ENCODE measurements around the gene INF2. TPM values are rescaled to one million over a fixed set of nuclear protein-coding genes. Genes with fewer than 3 reads are reported as not detected.

INF2 gene
- total and polyA plus RNA-seq, 9 of the 15 experiments (the other 6 are each of a cell fraction or from before 2014, with no cell fraction given): 0.56 to 31.3 (median 7.8) TPM

DNA sequence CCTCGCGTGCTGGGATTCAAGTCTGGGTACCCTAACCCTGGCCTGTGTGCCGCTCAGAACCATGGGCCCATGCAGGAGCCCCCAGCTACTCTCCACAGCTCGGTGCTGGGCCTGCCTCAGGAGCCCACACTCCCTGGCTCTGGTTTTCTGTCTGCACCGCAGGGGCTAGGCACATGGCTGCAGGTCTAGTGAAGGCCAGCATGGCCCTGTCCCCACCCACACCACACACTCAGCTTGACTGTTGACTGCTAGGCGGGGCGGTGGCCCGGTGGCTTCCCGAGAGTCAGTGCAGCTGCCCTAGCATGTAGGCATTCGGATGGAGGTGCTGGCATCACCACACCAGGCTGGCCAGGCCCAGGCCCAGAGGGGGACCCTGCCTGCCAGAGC is 7.9 kb downstream of the INF2 start:
- H3K9me3 ChIP-seq (replicated peaks; ENCODE audit: control insufficient read depth, insufficient read depth, low read depth, low read length): no peaks in the 10 kb centered on the region
- no peak for FAIRE-seq
- H3K4me3 ChIP-seq: no peak overlapping the region
- no peak overlapping the region for H3K4me2 ChIP-seq (ENCODE audit: insufficient read depth, low read length)
- 82% methylated on average over 10 of the region's 10 CpGs for WGBS (ENCODE audit: insufficient coverage, low coverage, missing lambda C conversion rate)
- DNase-seq (ENCODE audit: extremely low read depth in 1 of 4, low spot score in 3 of 4): no peak
- H3K9ac ChIP-seq (ENCODE audit: insufficient read depth in 1 of 2, low read depth in 2 of 2, low read length in 2 of 2): peak overlapping the region in 1 of 2 experiments; percentile 45; a peak in 2 of 4 replicates
- no peaks in the 10 kb centered on the region for H3K27me3 ChIP-seq (ENCODE audit: control insufficient read depth in 2 of 2, insufficient read depth in 2 of 2, low read length in 2 of 2)
- TF ChIP-seq POLR2G (IDR thresholded peaks at IDR 0.05; ENCODE audit: low read depth, low read length) (peak; percentile 0; the same call in 1 of the 2 replicates), ZNF143 (CRISPR knock-in tag; IDR thresholded peaks at IDR 0.05) (no peak)
- H3K79me2 ChIP-seq (ENCODE audit: control insufficient read depth, insufficient read depth, low read length): peaks cover 5% of the 10 kb centered on the region; the same call in 2 of the 3 replicates
- in situ Hi-C loops (cut with MboI): no loop called here
- ChIA-PET POLR2A (no interaction called here), CTCF (ENCODE audit: low intra/inter-chr PET ratio) (interaction anchor here (0.5 kb wide), 1 partner anchor 61 kb away, joined by 4 read pairs; no protein-coding TSS in a partner anchor)
- H3K9me1 ChIP-seq (ENCODE audit: control insufficient read depth, insufficient read depth, low read length): peaks cover 3% of the 10 kb centered on the region
- no peak overlapping the region for H2AFZ ChIP-seq (ENCODE audit: low read depth, low read length)
- H3K36me3 ChIP-seq (ENCODE audit: control insufficient read depth, insufficient read depth, low read length): peaks cover 35% of the 10 kb centered on the region
- H3K27ac ChIP-seq (ENCODE audit: extremely low read depth, low read depth, low read length): no peak overlapping the region
- intact Hi-C loops (cut with micrococcal nuclease): no loop called here
- no peak for ATAC-seq
- BruUV-seq (replicated peaks): no TSS peak
- H4K20me1 ChIP-seq (replicated peaks; ENCODE audit: control insufficient read depth, insufficient read depth, low read length): no peaks in the 10 kb centered on the region
- H3K4me1 ChIP-seq (replicated peaks in 1 of 2; ENCODE audit: control insufficient read depth in 2 of 2, insufficient read depth in 2 of 2, low read length in 2 of 2): peaks cover 15 to 98% of the 10 kb centered on the region in 2 experiments; a peak in 4 of 5 replicates

- H3K4me2 ChIP-seq (ENCODE audit: insufficient read depth, low read length): no peak overlapping the region
- H3K9ac ChIP-seq (ENCODE audit: insufficient read depth in 1 of 2, low read depth in 2 of 2, low read length in 2 of 2): no peak overlapping the region; a peak in 1 of 4 replicates
- H3K79me2 ChIP-seq (ENCODE audit: control insufficient read depth, insufficient read depth, low read length): no peaks in the 10 kb centered on the region; the same call in 2 of the 3 replicates
- peaks cover 15 to 92% of the 10 kb centered on the region in 2 experiments; a peak in 4 of 5 replicates for H3K4me1 ChIP-seq (replicated peaks in 1 of 2; ENCODE audit: control insufficient read depth in 2 of 2, insufficient read depth in 2 of 2, low read length in 2 of 2)
- no peaks in the 10 kb centered on the region for H3K9me3 ChIP-seq (replicated peaks; ENCODE audit: control insufficient read depth, insufficient read depth, low read depth, low read length)
- ChIA-PET POLR2A (interaction anchor here (0.6 to 1.2 kb wide), 4 partner anchors 11 to 51 kb away, joined by 3 to 4 read pairs (median 3); no protein-coding TSS in a partner anchor), CTCF (ENCODE audit: low intra/inter-chr PET ratio) (no interaction called here)
- no TSS peak for BruUV-seq (replicated peaks)
- H3K27me3 ChIP-seq (ENCODE audit: control insufficient read depth in 2 of 2, insufficient read depth in 2 of 2, low read length in 2 of 2): no peaks in the 10 kb centered on the region
- 64% methylated on average over 7 of the region's 19 CpGs for WGBS (ENCODE audit: insufficient coverage, low coverage, missing lambda C conversion rate)
- TF ChIP-seq CBX1 (IDR thresholded peaks at IDR 0.05; ENCODE audit: low read depth) (no peak), POLR2G (IDR thresholded peaks at IDR 0.05; ENCODE audit: low read depth, low read length) (peak; percentile 46; the same call in 1 of the 2 replicates)
- ATAC-seq (no peak), DNase-seq (ENCODE audit: extremely low read depth in 1 of 4, low spot score in 3 of 4) (no peak), FAIRE-seq (no peak)
- in situ Hi-C loops (cut with MboI) (no loop called here), intact Hi-C loops (cut with micrococcal nuclease) (no loop called here)
- peaks cover 3% of the 10 kb centered on the region for H3K9me1 ChIP-seq (ENCODE audit: control insufficient read depth, insufficient read depth, low read length)
- no peak overlapping the region for H2AFZ ChIP-seq (ENCODE audit: low read depth, low read length)
- H4K20me1 ChIP-seq (replicated peaks; ENCODE audit: control insufficient read depth, insufficient read depth, low read length): no peaks in the 10 kb centered on the region
- no peak overlapping the region for H3K27ac ChIP-seq (ENCODE audit: extremely low read depth, low read depth, low read length)
- H3K4me3 ChIP-seq: no peak overlapping the region
- H3K36me3 ChIP-seq (ENCODE audit: control insufficient read depth, insufficient read depth, low read length): peaks cover 34% of the 10 kb centered on the region
These were observed 8.6 kb downstream of the INF2 start for GRCh38 chr14:104697892-104698583.

All from K562 (cell line).